ENCODE data around the gene ITGB4. TPM values are rescaled to one million over a fixed set of nuclear protein-coding genes. Genes with fewer than 3 reads are reported as not detected.

The ITGB4 gene
- total and polyA plus RNA-seq, 2 of the 13 experiments (the other 11 are each of a cell fraction or from before 2014, with no cell fraction given) = 6.9 to 14.5 TPM

DNA sequence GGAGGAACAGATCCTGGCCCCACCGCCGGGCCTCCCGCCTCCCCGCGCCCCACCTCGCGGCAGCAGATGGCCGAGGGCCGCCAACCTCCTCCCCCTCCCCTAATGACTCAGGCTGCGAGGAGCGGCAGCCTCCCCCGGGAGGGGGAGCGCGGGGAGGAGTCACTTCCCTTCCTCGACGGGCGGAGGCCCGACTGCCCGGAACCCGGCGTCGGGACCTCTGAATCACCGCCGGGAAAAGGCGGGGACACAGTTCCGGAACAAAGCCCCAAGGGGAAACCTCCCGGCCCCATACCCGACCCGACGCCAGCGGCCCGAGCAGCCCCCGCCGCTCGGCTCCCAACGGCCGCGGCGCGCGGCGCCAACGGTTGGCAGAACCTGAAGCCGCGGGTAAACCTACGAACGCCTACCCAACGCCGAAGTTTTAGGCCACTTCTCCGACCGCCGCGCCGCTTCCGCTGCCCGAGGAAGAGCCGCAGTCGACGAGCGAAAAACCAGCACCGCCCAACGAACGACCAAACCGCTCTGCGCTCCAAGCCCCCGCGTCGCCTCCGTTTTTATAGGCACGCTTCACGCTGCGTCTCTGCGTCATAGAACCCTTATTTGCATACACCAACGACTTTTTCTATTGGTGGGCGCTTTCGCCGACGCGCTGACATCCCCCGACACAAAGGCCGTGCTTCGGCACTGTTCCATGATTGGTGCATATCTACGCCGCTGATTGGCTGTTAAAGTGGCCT is 58.2 kb downstream of the ITGB4 start (continued):
- TF ChIP-seq, protein P1, sequence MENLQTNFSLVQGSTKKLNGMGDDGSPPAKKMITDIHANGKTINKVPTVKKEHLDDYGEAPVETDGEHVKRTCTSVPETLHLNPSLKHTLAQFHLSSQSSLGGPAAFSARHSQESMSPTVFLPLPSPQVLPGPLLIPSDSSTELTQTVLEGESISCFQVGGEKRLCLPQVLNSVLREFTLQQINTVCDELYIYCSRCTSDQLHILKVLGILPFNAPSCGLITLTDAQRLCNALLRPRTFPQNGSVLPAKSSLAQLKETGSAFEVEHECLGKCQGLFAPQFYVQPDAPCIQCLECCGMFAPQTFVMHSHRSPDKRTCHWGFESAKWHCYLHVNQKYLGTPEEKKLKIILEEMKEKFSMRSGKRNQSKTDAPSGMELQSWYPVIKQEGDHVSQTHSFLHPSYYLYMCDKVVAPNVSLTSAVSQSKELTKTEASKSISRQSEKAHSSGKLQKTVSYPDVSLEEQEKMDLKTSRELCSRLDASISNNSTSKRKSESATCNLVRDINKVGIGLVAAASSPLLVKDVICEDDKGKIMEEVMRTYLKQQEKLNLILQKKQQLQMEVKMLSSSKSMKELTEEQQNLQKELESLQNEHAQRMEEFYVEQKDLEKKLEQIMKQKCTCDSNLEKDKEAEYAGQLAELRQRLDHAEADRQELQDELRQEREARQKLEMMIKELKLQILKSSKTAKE (CRISPR knock-in tag; IDR thresholded peaks at IDR 0.05; ENCODE audit: borderline replicate concordance) = peak; percentile 36; the same call in 1 of the 2 replicates
- TF ChIP-seq SMAD9 (CRISPR knock-in tag; IDR thresholded peaks at IDR 0.05) (0 out of 2 replicates have a peak, but pooled peaks have one; percentile 51), THRA (CRISPR knock-in tag; IDR thresholded peaks at IDR 0.05; ENCODE audit: borderline replicate concordance) (peak; percentile 78), DDIT3 (CRISPR knock-in tag; IDR thresholded peaks at IDR 0.05) (peak; percentile 82; the same call in 1 of the 2 replicates), TFAP4 (IDR thresholded peaks at IDR 0.05; ENCODE audit: borderline replicate concordance, low read depth) (no peak), FIP1L1 (IDR thresholded peaks at IDR 0.05; ENCODE audit: borderline replicate concordance, insufficient read depth, low read depth, low read length) (0 out of 2 replicates have a peak, but pooled peaks have one; percentile 52), ZNF367 (CRISPR knock-in tag; IDR thresholded peaks at IDR 0.05; ENCODE audit: borderline replicate concordance) (0 out of 2 replicates have a peak, but pooled peaks have one; percentile 48), PAX8 (CRISPR knock-in tag; IDR thresholded peaks at IDR 0.05; ENCODE audit: borderline replicate concordance) (no peak), XBP1 (CRISPR knock-in tag; IDR thresholded peaks at IDR 0.05) (0 out of 2 replicates have a peak, but pooled peaks have one; percentile 68), GABPB1 (CRISPR knock-in tag; IDR thresholded peaks at IDR 0.05) (peak; percentile 84), MYNN (CRISPR knock-in tag; IDR thresholded peaks at IDR 0.05; ENCODE audit: low read depth) (0 out of 2 replicates have a peak, but pooled peaks have one; percentile 81), ZZZ3 (CRISPR knock-in tag; IDR thresholded peaks at IDR 0.05; ENCODE audit: borderline replicate concordance) (no peak; the same call in 1 of the 2 replicates), HOXD1 (CRISPR knock-in tag; IDR thresholded peaks at IDR 0.05) (no peak)
- TF ChIP-seq, protein P2, sequence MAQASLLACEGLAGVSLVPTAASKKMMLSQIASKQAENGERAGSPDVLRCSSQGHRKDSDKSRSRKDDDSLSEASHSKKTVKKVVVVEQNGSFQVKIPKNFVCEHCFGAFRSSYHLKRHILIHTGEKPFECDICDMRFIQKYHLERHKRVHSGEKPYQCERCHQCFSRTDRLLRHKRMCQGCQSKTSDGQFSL (CRISPR knock-in tag; IDR thresholded peaks at IDR 0.05) = no peak
- TF ChIP-seq, protein P3, sequence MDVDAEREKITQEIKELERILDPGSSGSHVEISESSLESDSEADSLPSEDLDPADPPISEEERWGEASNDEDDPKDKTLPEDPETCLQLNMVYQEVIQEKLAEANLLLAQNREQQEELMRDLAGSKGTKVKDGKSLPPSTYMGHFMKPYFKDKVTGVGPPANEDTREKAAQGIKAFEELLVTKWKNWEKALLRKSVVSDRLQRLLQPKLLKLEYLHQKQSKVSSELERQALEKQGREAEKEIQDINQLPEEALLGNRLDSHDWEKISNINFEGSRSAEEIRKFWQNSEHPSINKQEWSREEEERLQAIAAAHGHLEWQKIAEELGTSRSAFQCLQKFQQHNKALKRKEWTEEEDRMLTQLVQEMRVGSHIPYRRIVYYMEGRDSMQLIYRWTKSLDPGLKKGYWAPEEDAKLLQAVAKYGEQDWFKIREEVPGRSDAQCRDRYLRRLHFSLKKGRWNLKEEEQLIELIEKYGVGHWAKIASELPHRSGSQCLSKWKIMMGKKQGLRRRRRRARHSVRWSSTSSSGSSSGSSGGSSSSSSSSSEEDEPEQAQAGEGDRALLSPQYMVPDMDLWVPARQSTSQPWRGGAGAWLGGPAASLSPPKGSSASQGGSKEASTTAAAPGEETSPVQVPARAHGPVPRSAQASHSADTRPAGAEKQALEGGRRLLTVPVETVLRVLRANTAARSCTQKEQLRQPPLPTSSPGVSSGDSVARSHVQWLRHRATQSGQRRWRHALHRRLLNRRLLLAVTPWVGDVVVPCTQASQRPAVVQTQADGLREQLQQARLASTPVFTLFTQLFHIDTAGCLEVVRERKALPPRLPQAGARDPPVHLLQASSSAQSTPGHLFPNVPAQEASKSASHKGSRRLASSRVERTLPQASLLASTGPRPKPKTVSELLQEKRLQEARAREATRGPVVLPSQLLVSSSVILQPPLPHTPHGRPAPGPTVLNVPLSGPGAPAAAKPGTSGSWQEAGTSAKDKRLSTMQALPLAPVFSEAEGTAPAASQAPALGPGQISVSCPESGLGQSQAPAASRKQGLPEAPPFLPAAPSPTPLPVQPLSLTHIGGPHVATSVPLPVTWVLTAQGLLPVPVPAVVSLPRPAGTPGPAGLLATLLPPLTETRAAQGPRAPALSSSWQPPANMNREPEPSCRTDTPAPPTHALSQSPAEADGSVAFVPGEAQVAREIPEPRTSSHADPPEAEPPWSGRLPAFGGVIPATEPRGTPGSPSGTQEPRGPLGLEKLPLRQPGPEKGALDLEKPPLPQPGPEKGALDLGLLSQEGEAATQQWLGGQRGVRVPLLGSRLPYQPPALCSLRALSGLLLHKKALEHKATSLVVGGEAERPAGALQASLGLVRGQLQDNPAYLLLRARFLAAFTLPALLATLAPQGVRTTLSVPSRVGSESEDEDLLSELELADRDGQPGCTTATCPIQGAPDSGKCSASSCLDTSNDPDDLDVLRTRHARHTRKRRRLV (CRISPR knock-in tag; IDR thresholded peaks at IDR 0.05) = peak; percentile 78
- TF ChIP-seq, protein P4, sequence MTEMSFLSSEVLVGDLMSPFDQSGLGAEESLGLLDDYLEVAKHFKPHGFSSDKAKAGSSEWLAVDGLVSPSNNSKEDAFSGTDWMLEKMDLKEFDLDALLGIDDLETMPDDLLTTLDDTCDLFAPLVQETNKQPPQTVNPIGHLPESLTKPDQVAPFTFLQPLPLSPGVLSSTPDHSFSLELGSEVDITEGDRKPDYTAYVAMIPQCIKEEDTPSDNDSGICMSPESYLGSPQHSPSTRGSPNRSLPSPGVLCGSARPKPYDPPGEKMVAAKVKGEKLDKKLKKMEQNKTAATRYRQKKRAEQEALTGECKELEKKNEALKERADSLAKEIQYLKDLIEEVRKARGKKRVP (CRISPR knock-in tag; IDR thresholded peaks at IDR 0.05) = 0 out of 4 replicates have a peak, but pooled peaks of 1 of the 2 experiments have one; percentile 56
